Lower lobe of right lung (tissue), 2 donors: ENCODE results near the gene PXN. TPM values are rescaled to one million over a fixed set of nuclear protein-coding genes. Genes with fewer than 3 reads are reported as not detected.

Experiments used
- ATAC-seq, 2 donors: fragments of 200-7000 bp; cut with Tn5 transposase; one replicate each; pipeline ENCODE4 v1.9.1; 2020 to 2022; ENCODE audit warnings: mild to moderate bottlenecking in 2 of 2, moderate library complexity in 2 of 2
- DNase-seq: peaks from one replicate; pipeline ENCODE4 v3.0.0-alpha.2; 2020
- H3K27ac ChIP-seq: fragments of 200-600 bp; one replicate; pipeline ENCODE4 v1.8.0; 2022
- H3K27me3 ChIP-seq: fragments of 200-600 bp; one replicate; pipeline ENCODE4 v1.8.0; 2022; ENCODE audit warnings: low read depth
- H3K36me3 ChIP-seq: fragments of 200-600 bp; one replicate; pipeline ENCODE4 v1.8.0; 2022; ENCODE audit warnings: mild to moderate bottlenecking
- H3K4me1 ChIP-seq: fragments of 200-600 bp; one replicate; pipeline ENCODE4 v1.8.0; 2022
- H3K4me3 ChIP-seq: fragments of 200-600 bp; one replicate; pipeline ENCODE4 v1.8.0; 2022; ENCODE audit warnings: mild to moderate bottlenecking
- H3K9me3 ChIP-seq: fragments of 200-600 bp; one replicate; pipeline ENCODE4 v1.8.0; 2022
- intact Hi-C: fragments of 100-400 bp; cut with DNase I; formaldehyde crosslinking; loops from one replicate; pipeline ENCODE4 v1.11.0; 2022
- total RNA-seq: library from RNA; stranded (reverse); fragmentation: NEBNext Ultra II Directional; extraction: Animal tissue kit (Norgen Biotek cat#: 25700); gene quantifications from one replicate; pipeline ENCODE4 v1.2.1, GENCODE V29; 2021
- TF ChIP-seq, protein P1 (sequence below): fragments of 200-600 bp; IDR thresholded peaks from one replicate; pipeline ENCODE4 v1.8.0; 2022; ENCODE audit warnings: antibody characterized with exemption, mild to moderate bottlenecking
- donor health status: DM: no; HTN: yes; CAD: no; lungs with severe emphysema.

PXN gene
- total RNA-seq, 1 donor from 2014 or later: 105 TPM

DNA sequence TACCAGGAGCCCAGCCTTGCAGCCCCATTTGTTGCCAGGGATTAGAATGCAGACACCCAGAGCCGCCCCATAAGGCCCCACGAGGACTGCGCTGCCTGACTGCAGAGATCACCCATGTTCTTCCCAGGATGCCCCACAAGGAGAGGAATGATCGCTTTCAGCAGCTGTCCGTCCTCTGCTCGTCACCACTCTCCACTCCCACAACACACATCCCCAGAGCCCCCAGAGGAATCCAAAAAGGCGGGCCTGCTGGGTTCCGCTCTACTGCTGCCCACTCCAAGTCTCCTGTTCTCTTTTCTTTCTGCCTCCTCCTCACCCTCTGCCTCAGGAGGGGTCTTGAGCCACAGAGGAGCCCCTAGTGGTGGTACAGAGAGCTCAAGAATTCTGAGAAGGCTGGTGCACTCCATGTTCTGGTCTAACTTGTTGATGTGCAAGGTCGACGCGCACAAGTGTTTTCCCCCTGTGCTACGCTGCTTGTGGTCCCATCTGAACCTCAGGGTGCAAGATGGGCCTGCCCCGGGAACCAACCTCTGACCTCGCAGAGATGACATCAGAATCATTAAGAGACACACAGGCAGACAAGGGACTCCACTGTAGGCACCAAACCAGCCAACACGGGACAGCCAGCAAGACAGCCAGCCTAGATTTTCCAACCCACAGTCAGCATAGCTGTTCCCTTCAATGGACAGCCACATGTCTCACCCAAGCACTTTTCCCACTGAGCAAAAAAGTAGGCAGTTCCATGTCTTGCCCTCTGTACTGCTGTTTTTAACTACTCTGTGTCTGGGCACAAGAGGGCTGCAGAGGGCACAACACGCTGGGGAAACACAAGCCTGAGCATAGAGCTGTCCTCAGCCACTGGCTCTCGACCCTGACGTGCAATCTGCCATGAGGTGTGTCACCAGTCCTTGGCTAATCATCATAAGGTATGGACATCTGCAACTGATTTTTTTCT lies 29.9 kb downstream of the PXN start:
- no peak for DNase-seq
- ATAC-seq: no peak
- TF ChIP-seq, protein P1, sequence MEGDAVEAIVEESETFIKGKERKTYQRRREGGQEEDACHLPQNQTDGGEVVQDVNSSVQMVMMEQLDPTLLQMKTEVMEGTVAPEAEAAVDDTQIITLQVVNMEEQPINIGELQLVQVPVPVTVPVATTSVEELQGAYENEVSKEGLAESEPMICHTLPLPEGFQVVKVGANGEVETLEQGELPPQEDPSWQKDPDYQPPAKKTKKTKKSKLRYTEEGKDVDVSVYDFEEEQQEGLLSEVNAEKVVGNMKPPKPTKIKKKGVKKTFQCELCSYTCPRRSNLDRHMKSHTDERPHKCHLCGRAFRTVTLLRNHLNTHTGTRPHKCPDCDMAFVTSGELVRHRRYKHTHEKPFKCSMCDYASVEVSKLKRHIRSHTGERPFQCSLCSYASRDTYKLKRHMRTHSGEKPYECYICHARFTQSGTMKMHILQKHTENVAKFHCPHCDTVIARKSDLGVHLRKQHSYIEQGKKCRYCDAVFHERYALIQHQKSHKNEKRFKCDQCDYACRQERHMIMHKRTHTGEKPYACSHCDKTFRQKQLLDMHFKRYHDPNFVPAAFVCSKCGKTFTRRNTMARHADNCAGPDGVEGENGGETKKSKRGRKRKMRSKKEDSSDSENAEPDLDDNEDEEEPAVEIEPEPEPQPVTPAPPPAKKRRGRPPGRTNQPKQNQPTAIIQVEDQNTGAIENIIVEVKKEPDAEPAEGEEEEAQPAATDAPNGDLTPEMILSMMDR: no peak
- H3K9me3 ChIP-seq: no peaks in the 10 kb centered on the region
- H3K4me1 ChIP-seq: peaks cover 99% of the 10 kb centered on the region
- no peak overlapping the region for H3K4me3 ChIP-seq
- H3K27ac ChIP-seq: peak overlapping the region; percentile 88
- H3K27me3 ChIP-seq: no peaks in the 10 kb centered on the region
- intact Hi-C loops: no loop called here
- no peaks in the 10 kb centered on the region for H3K36me3 ChIP-seq

DNA sequence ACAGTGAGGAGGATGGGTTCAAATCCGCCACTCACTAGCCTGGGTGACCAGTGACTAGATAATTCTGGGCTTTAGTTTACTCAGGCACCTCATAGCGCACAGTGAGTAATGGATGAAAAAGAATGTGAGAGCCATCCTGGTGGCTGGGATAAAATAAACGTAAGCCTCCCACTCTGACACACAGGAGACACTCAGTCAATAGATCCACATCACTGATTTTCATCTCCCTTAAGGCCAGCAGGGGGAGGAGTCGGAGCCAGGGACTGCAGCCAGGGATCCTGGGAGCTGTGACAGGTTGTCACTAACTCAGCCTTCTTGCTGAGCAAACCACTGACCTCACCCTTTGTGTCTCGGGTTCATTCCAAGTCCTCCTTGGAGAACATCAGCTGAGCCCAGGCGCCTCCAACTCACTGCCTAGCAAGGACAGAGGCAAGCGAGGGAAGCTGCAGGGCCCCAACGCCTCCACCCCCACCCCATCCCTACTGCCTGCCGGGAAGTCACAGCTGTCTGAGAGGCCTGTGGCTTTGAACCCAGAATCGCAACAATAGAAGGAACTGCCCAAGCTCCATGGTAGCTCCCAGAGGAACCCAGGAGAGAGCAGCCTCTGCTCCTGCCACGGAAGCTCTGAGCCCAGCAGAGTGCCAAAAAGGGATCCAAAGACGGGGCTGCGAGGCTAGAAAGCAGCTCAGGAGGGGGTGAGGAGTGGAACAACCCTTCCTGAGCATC lies 30.7 kb downstream of the PXN start:
- no peaks in the 10 kb centered on the region for H3K9me3 ChIP-seq
- TF ChIP-seq, protein P1: peak; percentile 43
- H3K27ac ChIP-seq: peak overlapping the region; percentile 88
- ATAC-seq: peak; percentile 69 to 73
- no peaks in the 10 kb centered on the region for H3K27me3 ChIP-seq
- H3K4me1 ChIP-seq: peaks cover 99% of the 10 kb centered on the region
- intact Hi-C loops: no loop called here
- H3K36me3 ChIP-seq: no peaks in the 10 kb centered on the region
- DNase-seq: peak; percentile 78
- no peak overlapping the region for H3K4me3 ChIP-seq

DNA sequence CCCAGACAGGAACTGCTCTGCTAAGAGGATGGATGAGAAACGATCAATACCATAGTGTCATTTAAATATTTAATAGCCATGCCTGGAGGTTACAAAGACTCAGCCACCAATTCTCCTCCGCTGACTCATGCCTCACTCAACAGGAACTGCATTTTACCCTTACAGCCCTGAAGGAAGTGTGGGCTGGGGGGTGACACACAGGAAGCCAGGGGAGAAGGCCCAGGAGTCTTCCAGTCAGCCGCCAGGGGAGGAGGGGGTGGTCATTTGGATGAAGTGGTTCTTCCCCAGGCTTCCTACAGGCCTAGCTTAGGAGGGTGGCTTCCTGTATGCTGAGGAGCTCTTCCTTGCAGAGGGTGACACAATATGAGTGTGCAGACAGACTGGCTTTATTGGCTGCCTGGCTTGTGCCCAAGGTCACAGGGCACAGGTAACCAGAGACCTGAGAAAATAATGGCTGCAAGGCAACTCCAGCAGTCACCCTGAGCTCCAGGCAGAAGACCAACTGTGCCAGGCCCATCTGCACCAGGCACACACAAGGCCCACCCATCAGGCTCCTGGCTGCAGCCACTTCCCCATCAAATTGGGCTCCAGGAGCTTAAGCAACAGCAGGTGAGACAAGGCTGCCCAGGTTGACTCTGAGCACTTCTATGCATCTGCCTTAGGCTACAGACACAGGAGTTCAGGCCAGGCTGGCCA lies 34.1 kb downstream of the PXN start:
- DNase-seq: peak; percentile 68
- no peaks in the 10 kb centered on the region for H3K9me3 ChIP-seq
- intact Hi-C loops: no loop called here
- H3K4me3 ChIP-seq: peak overlapping the region; percentile 9
- no peaks in the 10 kb centered on the region for H3K27me3 ChIP-seq
- ATAC-seq: peak; percentile 8 to 26
- peaks cover 99% of the 10 kb centered on the region for H3K4me1 ChIP-seq
- peak overlapping the region; percentile 88 for H3K27ac ChIP-seq
- TF ChIP-seq, protein P1: peak; percentile 6
- H3K36me3 ChIP-seq: peaks cover 8% of the 10 kb centered on the region

DNA sequence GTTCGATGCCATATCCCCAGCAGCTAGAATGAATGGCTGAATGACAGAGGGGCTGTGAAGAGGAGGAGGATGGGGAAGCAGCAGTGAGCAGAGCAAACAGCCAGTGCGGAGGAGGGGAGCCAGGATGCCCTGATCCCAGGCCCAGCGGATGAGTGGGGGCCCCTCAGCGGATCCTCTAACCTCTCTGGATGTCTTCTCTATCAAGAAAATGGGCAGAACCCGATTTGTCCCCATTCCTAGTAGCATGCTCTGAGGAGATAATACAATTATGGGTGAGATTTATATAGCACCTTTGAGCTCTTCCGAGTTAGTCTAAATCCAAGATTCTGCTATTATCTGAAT lies 34.6 kb downstream of the PXN start:
- Histone ChIP-seq H3K4me1 (peaks cover 99% of the 10 kb centered on the region), H3K9me3 (no peaks in the 10 kb centered on the region), H3K36me3 (peaks cover 13% of the 10 kb centered on the region), H3K27ac (peak overlapping the region; percentile 88), H3K27me3 (no peaks in the 10 kb centered on the region), H3K4me3 (no peak overlapping the region)
- intact Hi-C loops: no loop called here
- TF ChIP-seq, protein P1: no peak
- ATAC-seq: no peak
- DNase-seq: no peak

- Histone ChIP-seq H3K4me3 (peak overlapping the region; percentile 33), H3K27me3 (no peaks in the 10 kb centered on the region), H3K27ac (peak overlapping the region; percentile 88), H3K9me3 (no peaks in the 10 kb centered on the region), H3K4me1 (peaks cover 99% of the 10 kb centered on the region), H3K36me3 (peaks cover 14% of the 10 kb centered on the region)
- TF ChIP-seq, protein P1: no peak
- intact Hi-C loops: no loop called here
- ATAC-seq: peak; percentile 3 to 11
- peak; percentile 52 for DNase-seq
These were observed 35.1 kb downstream of the PXN start for GRCh38 chr12:120230326-120230973.
